Hepatocyte (in vitro differentiated cells): ENCODE data around the gene ASL. TPM values are rescaled to one million over a fixed set of nuclear protein-coding genes. Genes with fewer than 3 reads are reported as not detected.

Experiments used
- DNase-seq: peaks from one replicate; pipeline ENCODE4 v3.0.0-alpha.2; 2016; ENCODE audit warnings: low spot score
- H2AFZ ChIP-seq: fragments of 200-600 bp; sonication (generic); 2 replicates; pipeline ENCODE4 v1.6.0; 2016; ENCODE audit warnings: antibody characterized with exemption, mild to moderate bottlenecking
- H3K27ac ChIP-seq: fragments of 200-600 bp; sonication (generic); 2 replicates; pipeline ENCODE4 v1.5.1; 2016; ENCODE audit warnings: mild to moderate bottlenecking
- H3K27me3 ChIP-seq: fragments of 200-600 bp; sonication (generic); 2 replicates; pipeline ENCODE4 v1.6.1; 2016
- H3K36me3 ChIP-seq: fragments of 200-600 bp; sonication (generic); replicated peaks from 2 replicates; pipeline ENCODE4 v1.5.1; 2016; ENCODE audit warnings: low read depth; ENCODE audit not compliant: insufficient read depth
- H3K4me1 ChIP-seq: fragments of 200-600 bp; sonication (generic); 2 replicates; pipeline ENCODE4 v1.5.1; 2016; ENCODE audit warnings: mild to moderate bottlenecking, moderate library complexity; ENCODE audit not compliant: insufficient read depth
- H3K4me2 ChIP-seq: fragments of 200-600 bp; sonication (generic); 2 replicates; pipeline ENCODE4 v1.6.0; 2016
- H3K4me3 ChIP-seq: fragments of 200-600 bp; sonication (generic); 2 replicates; pipeline ENCODE4 v1.5.1; 2016; ENCODE audit warnings: mild to moderate bottlenecking
- H3K79me2 ChIP-seq: fragments of 200-600 bp; sonication (generic); 2 replicates; pipeline ENCODE4 v1.6.0; 2017; ENCODE audit warnings: mild to moderate bottlenecking
- H3K9me2 ChIP-seq: fragments of 200-600 bp; sonication (generic); replicated peaks from 2 replicates; pipeline ENCODE4 v1.6.0; 2017; ENCODE audit warnings: mild to moderate bottlenecking; ENCODE audit not compliant: insufficient read depth
- H3K9me3 ChIP-seq: fragments of 200-600 bp; sonication (generic); 2 replicates; pipeline ENCODE4 v1.5.1; 2016; ENCODE audit warnings: low read depth, mild to moderate bottlenecking
- H4K20me1 ChIP-seq: fragments of 200-600 bp; sonication (generic); 2 replicates; pipeline ENCODE4 v1.6.0; 2016; ENCODE audit warnings: mild to moderate bottlenecking; ENCODE audit not compliant: insufficient read depth, poor library complexity, severe bottlenecking
- EZH2 ChIP-seq: fragments of 200-600 bp; sonication (generic); IDR thresholded peaks from 2 replicates; pipeline ENCODE4 v1.6.1; 2016; ENCODE audit warnings: antibody characterized with exemption, mild to moderate bottlenecking, borderline replicate concordance
- EZH2phosphoT487 ChIP-seq: fragments of 200-600 bp; sonication (generic); IDR thresholded peaks from one replicate; pipeline ENCODE4 v1.6.1; 2018; ENCODE audit warnings: antibody characterized with exemption, mild to moderate bottlenecking, low read depth, moderate library complexity; ENCODE audit not compliant: unreplicated experiment, severe bottlenecking
- WGBS: methylation state at CpG from one replicate; pipeline ENCODE4 v1.1.6; 2016; ENCODE audit warnings: low lambda C conversion rate; ENCODE audit errors: missing lambda C conversion rate; 5-methylcytosine and 5-hydroxymethylcytosine counted together
- polyA plus RNA-seq: library from polyadenylated mRNA; unstranded; fragments of >200 nt; fragmentation: Nextera tagmentation; extraction: Ambion mirVana; gene quantifications from 2 replicates; pipeline ENCODE4 v1.2.1, GENCODE V29; 2016
- total RNA-seq: library from RNA; depleted of rRNA; stranded (reverse); fragments of >200 nt; gene quantifications from 2 replicates; pipeline ENCODE4 v1.2.3, GENCODE V29; 2014
- TF ChIP-seq, protein P1 (sequence below): fragments of 200-600 bp; sonication (generic); IDR thresholded peaks from 2 replicates; pipeline ENCODE4 v1.5.1; 2016; ENCODE audit warnings: antibody characterized with exemption, mild to moderate bottlenecking; ENCODE audit not compliant: poor library complexity

The ASL gene
- total and polyA plus RNA-seq, 2 experiments from 2014 or later: 98.5 to 109 TPM

DNA sequence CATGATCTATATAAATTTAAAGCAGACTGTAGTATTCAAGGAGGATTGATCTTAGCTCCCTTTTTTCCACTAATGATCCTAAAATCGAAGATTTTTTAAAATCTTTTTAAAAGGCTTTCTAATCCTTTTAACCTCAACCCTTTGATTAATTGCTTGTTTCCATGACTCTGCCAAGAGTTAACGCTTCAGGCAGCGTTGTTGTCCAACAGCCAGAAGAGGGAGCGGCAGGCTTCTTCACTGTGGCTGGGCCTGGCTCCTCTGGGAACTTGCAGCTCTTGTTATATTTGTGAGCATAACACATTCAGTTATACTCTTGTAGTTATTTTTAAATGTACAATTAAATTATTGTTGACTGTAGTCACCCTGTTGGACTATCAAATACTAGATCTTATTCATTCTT lies 65.3 kb downstream of the ASL start:
- 38% methylated on average over 4 of the region's 4 CpGs for WGBS
- H3K27me3 ChIP-seq: no peaks in the 10 kb centered on the region
- no peaks in the 10 kb centered on the region for H3K36me3 ChIP-seq
- H3K4me1 ChIP-seq: peaks cover 26% of the 10 kb centered on the region
- no peaks in the 10 kb centered on the region for H4K20me1 ChIP-seq
- H3K79me2 ChIP-seq: peaks cover 41% of the 10 kb centered on the region
- no peak overlapping the region for H3K4me3 ChIP-seq
- no peak overlapping the region for H3K4me2 ChIP-seq
- no peaks in the 10 kb centered on the region for H3K9me3 ChIP-seq
- no peaks in the 10 kb centered on the region for H3K9me2 ChIP-seq
- peak; percentile 85 for DNase-seq
- H3K27ac ChIP-seq: peak overlapping the region; percentile 40
- H2AFZ ChIP-seq: no peak overlapping the region
- TF ChIP-seq EZH2phosphoT487 (no peak), EZH2 (no peak)
- TF ChIP-seq, protein P1, sequence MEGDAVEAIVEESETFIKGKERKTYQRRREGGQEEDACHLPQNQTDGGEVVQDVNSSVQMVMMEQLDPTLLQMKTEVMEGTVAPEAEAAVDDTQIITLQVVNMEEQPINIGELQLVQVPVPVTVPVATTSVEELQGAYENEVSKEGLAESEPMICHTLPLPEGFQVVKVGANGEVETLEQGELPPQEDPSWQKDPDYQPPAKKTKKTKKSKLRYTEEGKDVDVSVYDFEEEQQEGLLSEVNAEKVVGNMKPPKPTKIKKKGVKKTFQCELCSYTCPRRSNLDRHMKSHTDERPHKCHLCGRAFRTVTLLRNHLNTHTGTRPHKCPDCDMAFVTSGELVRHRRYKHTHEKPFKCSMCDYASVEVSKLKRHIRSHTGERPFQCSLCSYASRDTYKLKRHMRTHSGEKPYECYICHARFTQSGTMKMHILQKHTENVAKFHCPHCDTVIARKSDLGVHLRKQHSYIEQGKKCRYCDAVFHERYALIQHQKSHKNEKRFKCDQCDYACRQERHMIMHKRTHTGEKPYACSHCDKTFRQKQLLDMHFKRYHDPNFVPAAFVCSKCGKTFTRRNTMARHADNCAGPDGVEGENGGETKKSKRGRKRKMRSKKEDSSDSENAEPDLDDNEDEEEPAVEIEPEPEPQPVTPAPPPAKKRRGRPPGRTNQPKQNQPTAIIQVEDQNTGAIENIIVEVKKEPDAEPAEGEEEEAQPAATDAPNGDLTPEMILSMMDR: peak; percentile 72

DNA sequence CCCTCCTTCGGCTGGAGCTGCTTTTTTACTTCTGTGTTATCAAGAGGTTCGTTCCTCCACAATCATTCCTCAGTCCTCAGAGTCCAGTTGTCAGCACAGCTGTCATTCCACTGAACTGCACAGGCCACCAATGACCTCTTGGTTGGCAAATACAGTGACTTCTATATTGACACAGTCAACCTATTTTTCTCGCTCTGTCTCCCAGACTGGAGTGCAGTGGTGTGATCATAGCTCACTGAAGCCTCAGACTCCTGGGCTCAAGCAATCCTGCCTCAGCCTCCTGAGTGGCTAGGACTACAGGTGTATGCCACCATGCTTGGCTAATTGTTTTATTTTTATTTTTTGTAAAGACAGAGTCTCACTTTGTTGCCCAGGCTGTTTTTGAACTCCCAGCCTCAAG lies 66.7 kb downstream of the ASL start:
- no peak overlapping the region for H3K4me3 ChIP-seq
- 60% methylated on average over 3 of the region's 3 CpGs for WGBS
- TF ChIP-seq, protein P1: no peak
- TF ChIP-seq EZH2phosphoT487 (no peak), EZH2 (no peak)
- no peaks in the 10 kb centered on the region for H3K27me3 ChIP-seq
- H4K20me1 ChIP-seq: no peaks in the 10 kb centered on the region
- DNase-seq: no peak
- no peaks in the 10 kb centered on the region for H3K36me3 ChIP-seq
- no peak overlapping the region for H2AFZ ChIP-seq
- H3K9me2 ChIP-seq: no peaks in the 10 kb centered on the region
- no peaks in the 10 kb centered on the region for H3K9me3 ChIP-seq
- H3K79me2 ChIP-seq: peaks cover 36% of the 10 kb centered on the region
- no peak overlapping the region for H3K4me2 ChIP-seq
- peaks cover 37% of the 10 kb centered on the region for H3K4me1 ChIP-seq
- H3K27ac ChIP-seq: peak overlapping the region; percentile 82

DNA sequence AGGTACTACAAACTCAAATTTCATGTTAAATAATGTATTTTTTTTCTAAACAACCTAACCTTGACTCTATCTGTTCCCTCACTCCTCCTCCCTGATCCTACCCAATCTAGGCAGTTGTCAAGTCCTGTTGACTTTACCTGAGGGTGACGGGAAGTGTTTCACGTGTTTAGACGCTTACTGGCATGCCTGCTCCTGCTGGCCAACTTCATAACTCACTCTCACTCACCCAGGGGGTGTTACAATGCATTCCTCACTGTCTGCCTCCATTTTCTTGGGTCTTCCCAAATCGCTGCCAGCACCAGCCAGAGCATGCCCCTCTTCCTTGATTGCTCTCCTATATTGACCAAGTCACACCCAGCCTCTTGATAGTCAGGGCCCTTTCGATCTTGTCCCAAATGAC lies 67.4 kb downstream of the ASL start:
- H3K79me2 ChIP-seq: peaks cover 38% of the 10 kb centered on the region
- H3K27me3 ChIP-seq: no peaks in the 10 kb centered on the region
- peaks cover 37% of the 10 kb centered on the region for H3K4me1 ChIP-seq
- TF ChIP-seq EZH2 (no peak), EZH2phosphoT487 (no peak)
- TF ChIP-seq, protein P1: no peak
- peak overlapping the region; percentile 11 for H3K4me2 ChIP-seq
- H3K4me3 ChIP-seq: no peak overlapping the region
- H3K36me3 ChIP-seq: no peaks in the 10 kb centered on the region
- H3K9me3 ChIP-seq: no peaks in the 10 kb centered on the region
- H2AFZ ChIP-seq: no peak overlapping the region
- H3K9me2 ChIP-seq: no peaks in the 10 kb centered on the region
- peak overlapping the region; percentile 82 for H3K27ac ChIP-seq
- WGBS: 62% methylated on average over 5 of the region's 5 CpGs
- H4K20me1 ChIP-seq: no peaks in the 10 kb centered on the region
- no peak for DNase-seq

Other genes with a start within 250 kb of the ASL start
- gene VKORC1L1, start 202.7 kb upstream of the ASL start, total RNA-seq: 23.5 and 28.5 TPM in 2 replicates
- 19.0 and 22.2 TPM in 2 replicates for gene VKORC1L1, start 202.7 kb upstream of the ASL start, polyA plus RNA-seq
- gene GUSB, start 93.6 kb upstream of the ASL start, total RNA-seq: 53.7 and 58.9 TPM in 2 replicates
- 120 and 124 TPM in 2 replicates for gene GUSB, start 93.6 kb upstream of the ASL start, polyA plus RNA-seq
- 38.0 and 41.6 TPM in 2 replicates for gene CRCP, start 39.0 kb downstream of the ASL start, total RNA-seq
- gene CRCP, start 39.0 kb downstream of the ASL start, polyA plus RNA-seq: 9.0 and 13.8 TPM in 2 replicates
- 91.2 and 101 TPM in 2 replicates for gene TPST1, start 129.5 kb downstream of the ASL start, total RNA-seq
- gene TPST1, start 129.5 kb downstream of the ASL start, polyA plus RNA-seq: 81.9 and 85.2 TPM in 2 replicates